ENCODE data around the gene PADI2. TPM values are rescaled to one million over a fixed set of nuclear protein-coding genes. Genes with fewer than 3 reads are reported as not detected.

PADI2 gene
- total RNA-seq, 1 donor from 2014 or later: 3.5 TPM

GRCh38 chr1:17118268-17118667 is 983 bp downstream of the PADI2 start:
- peaks cover 58% of the 10 kb centered on the region for H3K27me3 Mint-ChIP-seq
- H3K27ac Mint-ChIP-seq: no peak overlapping the region
- peaks cover 17% of the 10 kb centered on the region for H3K4me1 Mint-ChIP-seq (ENCODE audit: unreplicated experiment)
- no peaks in the 10 kb centered on the region for H3K9me3 Mint-ChIP-seq
- no peak for DNase-seq (ENCODE audit: extremely low spot score, unreplicated experiment)
- TF ChIP-seq CTCF (conservative IDR thresholded peaks at IDR 0.05): no peak
- peak overlapping the region; percentile 69 for H3K4me3 Mint-ChIP-seq
- H3K36me3 Mint-ChIP-seq: no peaks in the 10 kb centered on the region

- Mint-ChIP-seq H3K27me3 (peaks cover 58% of the 10 kb centered on the region), H3K4me1 (ENCODE audit: unreplicated experiment) (peaks cover 14% of the 10 kb centered on the region), H3K9me3 (no peaks in the 10 kb centered on the region), H3K4me3 (peak overlapping the region; percentile 69), H3K27ac (no peak overlapping the region), H3K36me3 (no peaks in the 10 kb centered on the region)
- TF ChIP-seq CTCF (conservative IDR thresholded peaks at IDR 0.05): no peak
- DNase-seq (ENCODE audit: extremely low spot score, unreplicated experiment): no peak
These were observed 1.6 kb downstream of the PADI2 start for GRCh38 chr1:17117451-17118265.

GRCh38 chr1:17116643-17117042 is 2.6 kb downstream of the PADI2 start:
- H3K36me3 Mint-ChIP-seq: no peaks in the 10 kb centered on the region
- H3K4me3 Mint-ChIP-seq: no peak overlapping the region
- H3K27ac Mint-ChIP-seq: no peak overlapping the region
- no peak for TF ChIP-seq CTCF (conservative IDR thresholded peaks at IDR 0.05)
- peaks cover 13% of the 10 kb centered on the region for H3K4me1 Mint-ChIP-seq (ENCODE audit: unreplicated experiment)
- no peak for DNase-seq (ENCODE audit: extremely low spot score, unreplicated experiment)
- peaks cover 58% of the 10 kb centered on the region for H3K27me3 Mint-ChIP-seq
- no peaks in the 10 kb centered on the region for H3K9me3 Mint-ChIP-seq

GRCh38 chr1:17113963-17114362 is 5.3 kb downstream of the PADI2 start:
- no peak for TF ChIP-seq CTCF (conservative IDR thresholded peaks at IDR 0.05)
- Mint-ChIP-seq H3K36me3 (no peaks in the 10 kb centered on the region), H3K4me3 (no peak overlapping the region), H3K27ac (no peak overlapping the region), H3K9me3 (no peaks in the 10 kb centered on the region), H3K27me3 (peaks cover 46% of the 10 kb centered on the region), H3K4me1 (ENCODE audit: unreplicated experiment) (peaks cover 20% of the 10 kb centered on the region)
- DNase-seq (ENCODE audit: extremely low spot score, unreplicated experiment): no peak

- no peak overlapping the region for H3K27ac Mint-ChIP-seq
- H3K27me3 Mint-ChIP-seq: peaks cover 33% of the 10 kb centered on the region
- H3K9me3 Mint-ChIP-seq: no peaks in the 10 kb centered on the region
- H3K4me1 Mint-ChIP-seq (ENCODE audit: unreplicated experiment): peaks cover 20% of the 10 kb centered on the region
- no peaks in the 10 kb centered on the region for H3K36me3 Mint-ChIP-seq
- DNase-seq (ENCODE audit: extremely low spot score, unreplicated experiment): no peak
- no peak overlapping the region for H3K4me3 Mint-ChIP-seq
- TF ChIP-seq CTCF (conservative IDR thresholded peaks at IDR 0.05): no peak
These were observed 6.6 kb downstream of the PADI2 start for GRCh38 chr1:17112496-17113236.
